ENCODE results near the gene LSAMP.

- no peak for TF ChIP-seq EZH2 (IDR thresholded peaks at IDR 0.05; ENCODE audit: borderline replicate concordance, insufficient read depth, low read depth, low read length, poor library complexity, severe bottlenecking)
- TF ChIP-seq CTCF (IDR thresholded peaks at IDR 0.05): no peak
Observed at GRCh38 chr3:116141724-116142123, 303.6 kb downstream of the LSAMP start.
